ENCODE data around the gene SRRM2. TPM values are rescaled to one million over a fixed set of nuclear protein-coding genes. Genes with fewer than 3 reads are reported as not detected.

SRRM2 gene
- total RNA-seq, 6 donors from 2014 or later = 317 to 3,815 (median 582) TPM

- ATAC-seq (ENCODE audit: low FRiP score in 2 of 2) (no peak), DNase-seq (no peak)
- H3K4me1 ChIP-seq = no peaks in the 10 kb centered on the region
- no peak overlapping the region for H3K4me3 ChIP-seq
- no peaks in the 10 kb centered on the region for H3K9me3 ChIP-seq
- H3K36me3 ChIP-seq = no peaks in the 10 kb centered on the region
- WGBS, 2 donors = 72 to 74% methylated on average over 13 to 15 of the region's 15 CpGs
- H3K27ac ChIP-seq = no peak overlapping the region
- TF ChIP-seq POLR2AphosphoS5 (IDR thresholded peaks at IDR 0.05) (no peak), EP300 (IDR thresholded peaks at IDR 0.05) (no peak), CTCF (IDR thresholded peaks at IDR 0.05) (no peak), POLR2A (IDR thresholded peaks at IDR 0.05) (no peak)
- H3K27me3 ChIP-seq = no peaks in the 10 kb centered on the region
These were observed 7.1 kb upstream of the SRRM2 start for GRCh38 chr16:2745116-2745890.

- H3K27me3 ChIP-seq = no peaks in the 10 kb centered on the region
- WGBS, 2 donors = 80 to 83% methylated on average over 2 to 9 of the region's 9 CpGs
- no peak overlapping the region for H3K27ac ChIP-seq
- no peak for TF ChIP-seq POLR2AphosphoS5 (IDR thresholded peaks at IDR 0.05)
- no peak for TF ChIP-seq CTCF (IDR thresholded peaks at IDR 0.05)
- ATAC-seq (ENCODE audit: low FRiP score in 2 of 2) (no peak), DNase-seq (no peak)
- no peak overlapping the region for H3K4me3 ChIP-seq
- H3K9me3 ChIP-seq = no peaks in the 10 kb centered on the region
- no peaks in the 10 kb centered on the region for H3K36me3 ChIP-seq
- peaks cover 0 to under 1% (median 0%) of the 10 kb centered on the region in 4 donors for H3K4me1 ChIP-seq
These were observed 6.5 kb upstream of the SRRM2 start for GRCh38 chr16:2745961-2746360.

- H3K4me1 ChIP-seq = peaks cover 9 to 14% (median 11%) of the 10 kb centered on the region in 4 donors
- no peak overlapping the region for H3K4me3 ChIP-seq
- no peak for ATAC-seq (ENCODE audit: low FRiP score in 2 of 2)
- TF ChIP-seq EP300 (IDR thresholded peaks at IDR 0.05) = no peak
- TF ChIP-seq POLR2A (IDR thresholded peaks at IDR 0.05) = no peak
- TF ChIP-seq CTCF (IDR thresholded peaks at IDR 0.05) = no peak
- no peak for TF ChIP-seq POLR2AphosphoS5 (IDR thresholded peaks at IDR 0.05)
- no peaks in the 10 kb centered on the region for H3K36me3 ChIP-seq
- no peaks in the 10 kb centered on the region for H3K9me3 ChIP-seq
- no peaks in the 10 kb centered on the region for H3K27me3 ChIP-seq
- no peak for DNase-seq
- H3K27ac ChIP-seq = no peak overlapping the region
- 79 to 83% methylated on average over 5 of the region's 7 CpGs for WGBS, 2 donors
These were observed 3.5 kb upstream of the SRRM2 start for GRCh38 chr16:2748757-2749455.

GRCh38 chr16:2749476-2749875, 3.0 kb upstream of the SRRM2 start:
- Histone ChIP-seq H3K4me1 (peaks cover 14 to 20% (median 16%) of the 10 kb centered on the region in 4 donors), H3K9me3 (no peaks in the 10 kb centered on the region), H3K4me3 (no peak overlapping the region), H3K27me3 (no peaks in the 10 kb centered on the region), H3K36me3 (no peaks in the 10 kb centered on the region), H3K27ac (no peak overlapping the region)
- ATAC-seq (ENCODE audit: low FRiP score in 2 of 2) (no peak), DNase-seq (no peak)
- 84 to 98% methylated on average over 5 of the region's 5 CpGs for WGBS, 2 donors
- TF ChIP-seq CTCF (IDR thresholded peaks at IDR 0.05) = no peak
- no peak for TF ChIP-seq POLR2A (IDR thresholded peaks at IDR 0.05)
- no peak for TF ChIP-seq EP300 (IDR thresholded peaks at IDR 0.05)
- TF ChIP-seq POLR2AphosphoS5 (IDR thresholded peaks at IDR 0.05) = no peak
